MM.1S (cell line): ENCODE results near the gene CHST2.

ENCODE experiments used
- CTCF ChIP-seq: fragments of 300-600 bp; sonication (generic); IDR thresholded peaks from 2 replicates; pipeline ENCODE4 v1.5.1; 2016; ENCODE audit warnings: antibody characterized with exemption, low read length, mixed read lengths
- EZH2 ChIP-seq: fragments of 300-600 bp; sonication (generic); optimal IDR thresholded peaks from 2 replicates; pipeline ENCODE3; 2017; ENCODE audit warnings: low read depth, mild to moderate bottlenecking, antibody characterized with exemption, low read length, mixed read lengths
- EZH2phosphoT487 ChIP-seq: fragments of 300-600 bp; sonication (generic); IDR thresholded peaks from 2 replicates; pipeline ENCODE4 v1.6.1; 2018; ENCODE audit warnings: antibody characterized with exemption, low read length

DNA sequence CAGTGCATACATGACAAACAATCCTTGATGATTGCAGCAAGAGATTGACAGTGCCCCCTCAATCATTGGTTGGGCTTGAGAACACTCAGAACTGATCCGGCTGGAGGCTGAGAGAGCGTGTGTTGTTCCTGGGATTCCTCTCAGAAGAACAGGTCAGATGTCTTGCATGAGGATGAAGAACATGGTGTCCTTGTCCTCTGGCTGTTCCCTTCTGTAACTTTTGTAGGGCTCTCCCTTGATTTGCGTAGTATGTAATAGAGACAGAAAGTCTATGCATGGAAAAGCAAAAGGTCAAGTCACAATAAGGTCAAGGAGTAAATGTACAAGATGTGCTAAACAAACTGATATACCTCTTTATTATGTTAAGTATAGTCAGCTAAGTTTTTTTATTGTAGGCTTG is 8.2 kb downstream of the CHST2 start:
- TF ChIP-seq CTCF (no peak), EZH2 (no peak), EZH2phosphoT487 (no peak)
